Measurements from ENCODE around the gene TCFL5. TPM values are rescaled to one million over a fixed set of nuclear protein-coding genes. Genes with fewer than 3 reads are reported as not detected.

Gene TCFL5
- total and polyA plus RNA-seq, 2 donors (not counting 3 experiments of a cell fraction or from before 2014, with no cell fraction given), result 4.4 to 11.1 TPM

DNA sequence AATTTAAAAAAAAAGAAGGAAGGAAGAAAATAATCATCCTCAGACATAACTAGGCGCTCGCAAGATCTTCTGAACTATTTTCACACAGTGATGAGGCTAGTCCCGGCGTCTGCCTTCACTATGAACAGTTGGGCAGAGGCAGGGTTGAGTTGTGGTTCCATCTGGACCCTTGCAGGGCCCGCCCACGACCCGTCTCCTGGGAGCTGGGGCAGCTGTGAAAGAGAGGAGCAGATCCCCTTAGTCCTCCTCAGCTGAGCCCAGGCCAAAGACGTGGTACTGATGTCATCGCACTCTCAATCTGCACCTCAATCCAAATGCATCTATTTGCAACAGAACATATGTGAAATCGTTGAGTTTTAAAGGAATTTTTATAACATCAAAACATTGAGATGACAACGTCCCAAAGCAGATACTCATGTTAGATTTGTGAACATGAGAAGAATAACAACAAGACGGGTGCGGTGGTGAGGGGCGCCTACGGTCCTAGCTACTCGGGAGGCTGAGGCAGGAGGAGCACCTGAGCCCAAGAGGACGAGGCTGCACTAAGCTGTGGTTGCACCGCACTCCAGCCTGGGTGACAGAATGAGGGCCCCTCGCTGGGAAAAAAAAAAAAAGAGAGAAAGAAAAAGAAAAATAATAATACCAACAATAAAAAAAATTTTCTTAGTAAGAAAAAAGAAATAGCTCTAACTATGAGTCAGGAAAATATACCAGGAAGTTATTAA is 15.3 kb downstream of the TCFL5 start:
- no peaks in the 10 kb centered on the region for H3K27me3 ChIP-seq (ENCODE audit: control insufficient read depth in 2 of 2, insufficient read depth in 2 of 2, low read length in 2 of 2)
- no peak overlapping the region for H3K9ac ChIP-seq (replicated peaks; ENCODE audit: extremely low read depth, insufficient read depth, low read length)
- no peaks in the 10 kb centered on the region for H4K20me1 ChIP-seq (replicated peaks; ENCODE audit: control insufficient read depth, extremely low read depth, insufficient read depth, low read length)
- no peaks in the 10 kb centered on the region for H3K36me3 ChIP-seq (ENCODE audit: control insufficient read depth in 2 of 2, extremely low read depth in 1 of 2, insufficient read depth in 2 of 2, low read length in 2 of 2)
- CTCF ChIA-PET, result interaction anchor here (0.6 to 2.1 kb wide), 5 partner anchors 16 to 179 kb away, joined by 3 to 14 read pairs (median 4); no protein-coding TSS in a partner anchor
- intact Hi-C loops (cut with micrococcal nuclease) (no loop called here), dilution Hi-C loops (cut with MboI; ENCODE audit: extremely low pct_ligation_motif_present, low sequenced_read_pairs) (no loop called here)
- no peak overlapping the region for H3K27ac ChIP-seq (ENCODE audit: insufficient read depth, low read depth, low read length)
- H3K79me2 ChIP-seq (ENCODE audit: control insufficient read depth, insufficient read depth, low read length), result no peaks in the 10 kb centered on the region
- DNase-seq (ENCODE audit: low read depth, low spot score), result no peak
- no TSS peak for BruUV-seq (replicated peaks)
- TF ChIP-seq EZH2 (IDR thresholded peaks at IDR 0.05; ENCODE audit: borderline replicate concordance, low read depth, low read length, severe bottlenecking), result no peak
- no peak for TF ChIP-seq JUN (IDR thresholded peaks at IDR 0.05; ENCODE audit: borderline replicate concordance, insufficient read depth, insufficient read length, low read depth)
- no peak for TF ChIP-seq MYC (IDR thresholded peaks at IDR 0.05; ENCODE audit: low read depth, low read length)
- no peak for TF ChIP-seq POLR2A (IDR thresholded peaks at IDR 0.05; ENCODE audit: low read depth, low read length)
- no peak for TF ChIP-seq POLR2AphosphoS5 (IDR thresholded peaks at IDR 0.05; ENCODE audit: insufficient read depth, low read depth, low read length)
- TF ChIP-seq, protein P1, sequence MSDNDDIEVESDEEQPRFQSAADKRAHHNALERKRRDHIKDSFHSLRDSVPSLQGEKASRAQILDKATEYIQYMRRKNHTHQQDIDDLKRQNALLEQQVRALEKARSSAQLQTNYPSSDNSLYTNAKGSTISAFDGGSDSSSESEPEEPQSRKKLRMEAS (IDR thresholded peaks at IDR 0.05; ENCODE audit: insufficient read depth, insufficient read length), result no peak
- no peak for TF ChIP-seq GATA2 (IDR thresholded peaks at IDR 0.05; ENCODE audit: insufficient read depth, insufficient read length, low read depth, low read length)
- TF ChIP-seq, protein P2, sequence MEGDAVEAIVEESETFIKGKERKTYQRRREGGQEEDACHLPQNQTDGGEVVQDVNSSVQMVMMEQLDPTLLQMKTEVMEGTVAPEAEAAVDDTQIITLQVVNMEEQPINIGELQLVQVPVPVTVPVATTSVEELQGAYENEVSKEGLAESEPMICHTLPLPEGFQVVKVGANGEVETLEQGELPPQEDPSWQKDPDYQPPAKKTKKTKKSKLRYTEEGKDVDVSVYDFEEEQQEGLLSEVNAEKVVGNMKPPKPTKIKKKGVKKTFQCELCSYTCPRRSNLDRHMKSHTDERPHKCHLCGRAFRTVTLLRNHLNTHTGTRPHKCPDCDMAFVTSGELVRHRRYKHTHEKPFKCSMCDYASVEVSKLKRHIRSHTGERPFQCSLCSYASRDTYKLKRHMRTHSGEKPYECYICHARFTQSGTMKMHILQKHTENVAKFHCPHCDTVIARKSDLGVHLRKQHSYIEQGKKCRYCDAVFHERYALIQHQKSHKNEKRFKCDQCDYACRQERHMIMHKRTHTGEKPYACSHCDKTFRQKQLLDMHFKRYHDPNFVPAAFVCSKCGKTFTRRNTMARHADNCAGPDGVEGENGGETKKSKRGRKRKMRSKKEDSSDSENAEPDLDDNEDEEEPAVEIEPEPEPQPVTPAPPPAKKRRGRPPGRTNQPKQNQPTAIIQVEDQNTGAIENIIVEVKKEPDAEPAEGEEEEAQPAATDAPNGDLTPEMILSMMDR (IDR thresholded peaks at IDR 0.05; ENCODE audit: extremely low read depth in 1 of 2, insufficient read depth in 1 of 2, low read depth in 1 of 2, low read length in 2 of 2), result no peak
- TF ChIP-seq FOS (IDR thresholded peaks at IDR 0.05; ENCODE audit: borderline replicate concordance, insufficient read depth, low read length), result no peak
- no peak overlapping the region for H3K4me2 ChIP-seq (ENCODE audit: insufficient read depth, low read length)
- POLR2A ChIA-PET, result no interaction called here
- H2AFZ ChIP-seq (ENCODE audit: low read depth, low read length), result no peak overlapping the region
- no peak overlapping the region for H3K4me3 ChIP-seq (replicated peaks in 1 of 3; ENCODE audit: insufficient read depth in 1 of 3, low read depth in 1 of 3, low read length in 3 of 3)
- no peaks in the 10 kb centered on the region for H3K9me1 ChIP-seq (replicated peaks; ENCODE audit: control insufficient read depth, extremely low read depth, insufficient read depth, low read length)
- no peaks in the 10 kb centered on the region for H3K4me1 ChIP-seq (ENCODE audit: control insufficient read depth, extremely low read depth, insufficient read depth, low read length)
- no peak for FAIRE-seq
- H3K9me3 ChIP-seq (replicated peaks; ENCODE audit: control insufficient read depth, insufficient read depth, low read length), result no peaks in the 10 kb centered on the region

Data from endothelial cell of umbilical vein (primary cell).